HG02981 (cell line): Measurements from ENCODE around the gene TMEM135.
"Not testable (repeated sequence)": the region's sequence is repeated elsewhere in the genome, so short reads cannot be mapped to it uniquely, and the experiment has no call there.

Source experiments
- ATAC-seq: cut with Tn5 transposase; IDR thresholded peaks from one replicate; pipeline ENCODE4 v1.9.1; 2021; ENCODE audit warnings: mild to moderate bottlenecking, moderate library complexity; ENCODE audit not compliant: unreplicated experiment

TMEM135 gene

GRCh38 chr11:87139475-87139874 lies 101.7 kb downstream of the TMEM135 start:
- no peak for ATAC-seq

DNA sequence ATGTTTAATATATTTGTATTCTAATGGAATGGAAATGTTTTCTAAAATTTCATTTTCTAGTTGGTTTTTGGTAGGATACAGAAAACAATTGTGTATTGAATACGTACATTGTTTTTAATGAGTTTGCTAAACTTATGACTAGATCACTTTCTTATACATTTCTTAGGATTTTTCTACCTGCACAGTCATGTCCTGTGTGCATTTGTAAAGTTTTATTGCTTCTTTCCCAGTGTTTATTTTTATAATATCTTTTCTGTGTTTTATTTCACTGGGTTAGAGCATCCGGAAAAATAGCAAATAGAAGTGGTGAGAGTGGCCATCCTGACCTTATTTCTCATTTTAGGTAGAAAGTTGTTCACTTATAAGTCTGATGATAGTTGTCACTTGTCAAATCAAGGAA lies 103.6 kb downstream of the TMEM135 start:
- ATAC-seq, result no peak

DNA sequence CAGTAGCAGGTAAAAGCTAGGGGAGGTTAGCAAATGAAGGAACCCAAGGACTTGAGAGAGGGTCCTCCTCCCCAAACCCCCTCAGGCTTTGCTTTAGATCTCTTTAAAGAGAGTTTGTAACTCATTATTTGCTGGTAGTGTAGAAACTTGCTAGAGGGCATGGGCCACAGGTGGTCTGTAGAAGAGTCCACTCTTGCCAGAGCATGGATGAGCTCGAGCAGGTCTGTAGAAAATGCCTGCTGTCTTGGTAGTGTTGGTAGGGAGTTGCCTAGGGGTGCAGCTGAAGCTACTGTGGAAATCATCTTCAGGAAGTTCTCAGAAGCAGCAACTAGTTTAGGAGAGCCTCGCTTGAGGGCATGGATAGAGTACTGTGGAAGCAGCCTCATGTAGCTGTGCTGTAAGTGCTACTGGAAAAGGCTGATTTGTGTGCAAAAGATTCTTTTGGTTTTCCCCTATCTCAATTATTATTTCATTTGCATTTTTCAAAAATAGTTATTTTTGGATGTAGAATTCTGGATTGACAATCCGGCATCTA lies 104.3 kb downstream of the TMEM135 start:
- ATAC-seq, result no peak

DNA sequence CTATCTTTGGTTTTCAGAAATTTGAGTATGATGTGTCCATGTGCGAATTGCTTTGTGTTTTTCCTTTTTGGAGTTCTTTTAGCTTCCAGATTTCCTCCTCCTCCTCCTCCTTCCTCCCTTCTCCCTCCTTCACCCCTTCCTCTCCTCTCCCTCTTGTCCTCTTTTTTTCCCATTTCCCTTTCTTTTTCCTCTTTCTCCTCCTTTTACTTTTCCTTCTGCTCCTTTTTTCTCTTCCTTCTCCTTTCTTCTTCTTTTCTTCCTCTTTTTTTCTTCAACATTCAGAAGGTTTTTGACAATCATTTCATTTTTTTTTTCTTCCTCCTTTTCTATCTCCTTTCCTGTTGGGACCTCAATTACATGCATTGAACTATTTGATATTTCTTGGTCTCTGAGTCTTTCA lies 104.9 kb downstream of the TMEM135 start:
- no peak for ATAC-seq

DNA sequence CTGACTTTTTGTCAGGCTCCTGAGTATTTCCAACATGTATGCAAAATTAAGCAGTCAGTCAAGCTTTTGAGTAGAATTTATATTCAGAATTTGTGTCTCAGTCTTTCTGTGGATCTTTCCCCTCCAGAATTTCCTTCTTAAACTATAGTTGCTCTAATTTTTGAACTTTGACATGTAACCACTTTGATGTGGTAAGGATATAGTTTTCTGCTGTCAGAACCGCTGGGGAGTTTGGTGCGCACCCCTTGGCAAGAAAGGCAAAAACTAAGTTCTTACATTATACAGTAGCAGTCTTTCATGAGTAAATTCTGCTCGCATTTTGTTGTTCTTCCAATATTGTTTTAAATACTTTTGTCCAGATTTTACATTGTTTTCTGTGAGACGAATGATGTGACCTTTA lies 105.9 kb downstream of the TMEM135 start:
- no peak for ATAC-seq

- no peak for ATAC-seq
Measured at GRCh38 chr11:87144252-87144651, 106.5 kb downstream of the TMEM135 start.

DNA sequence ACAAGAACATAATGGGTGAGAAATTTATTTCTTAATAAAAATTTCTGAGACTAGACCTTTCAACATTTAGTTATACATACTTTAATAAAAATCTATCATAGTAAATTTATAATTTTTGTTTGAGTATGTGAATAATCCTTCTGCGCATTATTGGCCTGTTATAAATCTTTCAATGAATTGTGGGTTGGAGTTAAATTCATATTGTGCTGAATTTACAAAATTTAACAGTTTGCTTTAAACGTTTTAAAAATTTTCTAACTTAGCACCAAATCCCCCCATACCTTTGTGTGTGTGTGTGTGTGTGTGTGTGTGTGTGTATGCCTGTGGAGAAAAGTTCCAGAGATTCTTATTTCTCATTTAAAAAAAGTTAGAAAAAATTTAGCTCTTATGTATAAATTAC lies 111.0 kb downstream of the TMEM135 start:
- no peak for ATAC-seq

- not testable (repeated sequence) for ATAC-seq
Measured at GRCh38 chr11:87149782-87150181, 112.0 kb downstream of the TMEM135 start.

DNA sequence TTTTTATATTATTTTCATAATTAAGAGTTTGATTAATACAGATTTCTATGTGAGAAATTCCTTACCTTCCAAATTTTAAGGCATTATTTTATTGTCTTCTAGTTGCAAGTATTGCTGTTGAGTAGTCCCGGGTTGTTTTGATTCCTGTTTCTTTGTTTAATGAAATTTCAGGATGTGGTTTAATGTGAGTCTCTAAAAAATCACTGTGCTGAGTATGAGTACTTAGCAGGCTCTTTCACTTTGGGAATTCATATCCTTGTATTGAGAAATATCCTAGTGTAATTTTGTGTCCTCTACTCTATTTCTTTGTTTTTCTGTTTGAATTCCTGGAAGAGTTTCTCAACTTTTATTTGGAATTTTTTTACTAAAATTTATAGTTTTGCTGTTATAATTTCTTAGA lies 113.2 kb downstream of the TMEM135 start:
- ATAC-seq, result no peak

DNA sequence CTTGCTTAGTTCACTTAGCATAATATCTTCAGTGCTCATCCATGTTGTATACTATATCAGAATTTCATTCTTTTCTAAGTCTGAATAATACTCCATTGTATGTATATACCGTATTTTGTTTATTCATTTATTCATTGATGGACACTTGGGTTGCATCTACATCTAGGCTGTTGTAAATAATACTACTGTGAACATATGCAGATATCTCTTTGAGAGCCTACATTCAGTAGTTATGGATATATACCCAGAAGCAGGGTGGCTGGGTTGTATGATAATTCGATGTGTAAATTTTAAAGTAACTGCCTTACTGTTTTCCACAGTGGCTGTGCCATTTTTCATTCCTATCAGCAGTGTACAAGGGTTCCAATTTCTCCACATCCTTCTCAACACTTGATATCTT lies 116.5 kb downstream of the TMEM135 start:
- ATAC-seq, result no peak

- no peak for ATAC-seq
Measured at GRCh38 chr11:87156970-87157369, 119.2 kb downstream of the TMEM135 start.

- not testable (repeated sequence) for ATAC-seq
Measured at GRCh38 chr11:87169076-87169475, 131.3 kb downstream of the TMEM135 start.

GRCh38 chr11:87173185-87174039 lies 135.7 kb downstream of the TMEM135 start:
- ATAC-seq, result no peak

GRCh38 chr11:87174870-87175269 lies 137.1 kb downstream of the TMEM135 start:
- no peak for ATAC-seq

DNA sequence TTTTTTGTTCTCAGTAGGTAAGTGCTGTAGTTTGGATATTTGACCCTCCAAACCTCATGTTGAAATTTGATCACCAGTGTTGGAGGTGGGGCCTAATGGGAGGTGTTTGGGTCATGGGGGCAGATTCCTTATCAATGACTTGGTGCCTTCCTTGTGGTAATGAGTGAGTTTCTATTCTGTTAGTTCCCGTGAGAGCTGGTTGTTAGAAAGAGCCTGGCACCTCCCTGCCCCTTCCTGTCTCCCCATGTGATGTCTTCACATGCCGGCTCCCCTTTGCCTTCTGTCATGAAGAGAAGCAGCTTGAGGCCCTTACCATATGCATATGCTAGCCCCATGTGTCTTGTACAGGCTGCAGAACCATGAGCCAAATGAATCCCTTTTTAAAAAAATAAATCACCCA lies 138.3 kb downstream of the TMEM135 start:
- ATAC-seq, result no peak

- ATAC-seq, result no peak
Measured at GRCh38 chr11:87179621-87180020, 141.9 kb downstream of the TMEM135 start.

- no peak for ATAC-seq
Measured at GRCh38 chr11:87180742-87181141, 143.0 kb downstream of the TMEM135 start.

DNA sequence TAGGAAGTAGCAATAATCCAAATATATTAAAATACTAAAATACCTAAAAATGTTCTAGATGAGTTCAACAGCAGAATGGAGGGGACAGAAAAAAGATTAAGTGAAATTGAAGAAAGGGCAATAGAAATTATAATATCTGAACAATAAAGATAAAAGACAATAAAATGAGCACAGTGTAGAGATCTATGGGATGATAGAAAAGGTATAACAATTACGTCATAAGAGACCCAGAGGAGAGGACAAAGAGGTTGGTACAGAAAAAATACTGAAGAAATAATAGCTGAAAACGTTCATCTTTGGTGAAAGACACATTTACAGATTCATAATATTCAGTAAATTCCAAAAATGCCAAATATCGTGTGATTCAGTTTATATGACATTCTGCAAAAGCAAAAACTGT lies 143.4 kb downstream of the TMEM135 start:
- ATAC-seq, result no peak

- no peak for ATAC-seq
Measured at GRCh38 chr11:87185228-87185627, 147.5 kb downstream of the TMEM135 start.

DNA sequence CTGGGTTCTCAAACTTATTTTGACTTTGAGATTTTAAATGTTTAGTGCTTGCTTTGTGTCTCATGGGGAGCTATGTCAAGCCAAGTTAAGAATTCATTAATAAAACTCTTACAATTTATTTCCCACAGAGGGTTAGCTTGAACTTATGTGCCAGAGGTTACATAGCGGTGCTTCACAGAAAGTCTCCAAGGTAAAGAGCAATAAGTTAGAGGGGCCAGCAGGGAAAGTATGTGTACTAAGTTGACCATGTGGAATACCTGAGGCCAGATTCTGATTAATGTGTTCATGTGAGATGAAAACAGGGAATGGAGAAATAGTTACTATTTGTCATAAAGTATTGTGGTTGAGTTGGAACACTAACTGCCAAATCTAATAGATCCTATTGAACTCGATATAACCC lies 149.3 kb downstream of the TMEM135 start:
- ATAC-seq, result no peak

DNA sequence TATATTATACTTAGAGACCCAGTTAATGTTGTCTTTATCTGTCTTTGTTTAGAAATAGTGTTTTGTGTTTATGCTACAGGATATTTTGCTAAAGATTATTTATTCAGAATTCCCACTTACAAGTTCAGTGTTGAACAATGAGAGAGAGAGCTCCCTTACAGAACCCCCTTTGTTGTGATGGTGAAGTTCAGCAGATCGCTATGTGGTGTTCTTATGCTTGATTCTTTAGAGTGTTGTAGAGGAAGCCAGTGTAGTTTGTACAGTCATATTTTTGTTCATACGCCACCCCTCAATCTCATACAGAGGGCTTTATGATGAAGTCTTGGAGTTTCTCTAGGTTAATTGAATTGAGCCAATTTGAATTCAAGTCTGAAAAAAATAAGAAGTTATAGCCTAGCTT lies 150.2 kb downstream of the TMEM135 start:
- ATAC-seq, result no peak

DNA sequence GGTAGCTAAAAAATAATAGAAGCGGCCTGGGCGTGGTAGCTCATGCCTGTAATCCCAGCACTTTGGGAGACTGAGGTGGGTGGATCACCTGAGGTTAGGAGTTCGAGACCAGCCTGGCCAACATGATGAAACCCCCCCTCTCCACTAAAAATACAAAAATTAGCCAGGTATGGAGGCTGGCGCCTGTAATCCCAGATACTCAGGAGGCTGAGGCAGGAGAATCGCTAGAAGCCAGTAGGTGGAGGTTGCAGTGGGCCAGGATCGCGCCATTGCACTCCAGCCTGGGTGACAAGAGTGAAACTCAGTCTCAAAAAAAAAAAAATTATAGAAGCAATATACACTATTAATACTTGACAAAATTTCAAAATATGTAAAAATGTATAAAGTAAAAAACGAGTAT lies 150.7 kb downstream of the TMEM135 start:
- not testable (repeated sequence) for ATAC-seq

DNA sequence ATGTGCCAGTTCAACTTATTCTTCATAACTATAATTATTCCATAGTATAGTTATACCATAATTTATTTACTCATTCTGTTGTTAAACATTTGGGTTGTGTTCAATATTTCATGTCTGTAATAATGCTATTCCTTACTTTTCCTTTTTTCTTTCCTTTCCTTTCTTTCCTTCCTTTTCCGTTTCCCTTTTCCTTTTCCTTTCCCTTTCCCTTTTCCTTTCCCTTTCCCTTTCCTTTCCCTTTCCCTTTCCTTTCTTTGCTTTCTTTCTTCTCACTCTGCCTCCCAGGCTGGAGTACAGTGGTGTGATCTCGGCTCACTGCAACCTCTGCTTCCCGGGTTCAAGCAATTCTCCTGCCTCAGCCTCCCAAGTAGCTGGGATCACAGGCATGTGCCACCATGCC lies 151.2 kb downstream of the TMEM135 start:
- not testable (repeated sequence) for ATAC-seq
